G401.6 (cell line): ENCODE measurements around the gene ILF2.
A peak's percentile ranks its signal among the peaks of the same experiment; 100 is the strongest.
"Not testable (repeated sequence)": the region's sequence is repeated elsewhere in the genome, so short reads cannot be mapped to it uniquely, and the experiment has no call there.

ENCODE experiments used
- FAIRE-seq: peaks from 2 replicates; lab custom pipeline; 2012; peaks lifted over from hg19 to GRCh38; lab: Jason Lieb, UNC

The ILF2 gene

DNA sequence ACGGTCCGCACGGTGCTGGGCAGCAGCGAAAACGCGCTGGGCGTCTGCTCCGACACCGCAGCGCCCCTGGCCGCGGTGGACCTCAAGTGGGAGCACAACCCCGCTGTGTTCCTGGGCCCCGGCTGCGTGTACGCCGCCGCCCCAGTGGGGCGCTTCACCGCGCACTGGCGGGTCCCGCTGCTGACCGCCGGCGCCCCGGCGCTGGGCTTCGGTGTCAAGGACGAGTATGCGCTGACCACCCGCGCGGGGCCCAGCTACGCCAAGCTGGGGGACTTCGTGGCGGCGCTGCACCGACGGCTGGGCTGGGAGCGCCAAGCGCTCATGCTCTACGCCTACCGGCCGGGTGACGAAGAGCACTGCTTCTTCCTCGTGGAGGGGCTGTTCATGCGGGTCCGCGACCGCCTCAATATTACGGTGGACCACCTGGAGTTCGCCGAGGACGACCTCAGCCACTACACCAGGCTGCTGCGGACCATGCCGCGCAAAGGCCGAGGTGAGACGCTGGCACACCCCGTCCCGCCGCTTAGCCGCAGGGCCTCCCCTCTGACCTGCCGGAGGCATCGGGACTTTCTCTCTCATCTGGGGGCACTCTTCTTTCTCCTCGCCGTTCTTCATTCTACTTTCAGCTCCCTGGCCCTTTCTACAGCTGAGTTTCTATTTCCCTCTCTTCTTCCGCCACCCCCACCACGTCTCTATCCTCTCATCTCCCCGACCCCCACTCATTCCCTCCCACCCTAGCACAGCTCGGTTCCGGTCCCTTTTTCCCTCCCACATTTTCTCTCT, 8.7 kb upstream of the ILF2 start:
- no peak for FAIRE-seq

DNA sequence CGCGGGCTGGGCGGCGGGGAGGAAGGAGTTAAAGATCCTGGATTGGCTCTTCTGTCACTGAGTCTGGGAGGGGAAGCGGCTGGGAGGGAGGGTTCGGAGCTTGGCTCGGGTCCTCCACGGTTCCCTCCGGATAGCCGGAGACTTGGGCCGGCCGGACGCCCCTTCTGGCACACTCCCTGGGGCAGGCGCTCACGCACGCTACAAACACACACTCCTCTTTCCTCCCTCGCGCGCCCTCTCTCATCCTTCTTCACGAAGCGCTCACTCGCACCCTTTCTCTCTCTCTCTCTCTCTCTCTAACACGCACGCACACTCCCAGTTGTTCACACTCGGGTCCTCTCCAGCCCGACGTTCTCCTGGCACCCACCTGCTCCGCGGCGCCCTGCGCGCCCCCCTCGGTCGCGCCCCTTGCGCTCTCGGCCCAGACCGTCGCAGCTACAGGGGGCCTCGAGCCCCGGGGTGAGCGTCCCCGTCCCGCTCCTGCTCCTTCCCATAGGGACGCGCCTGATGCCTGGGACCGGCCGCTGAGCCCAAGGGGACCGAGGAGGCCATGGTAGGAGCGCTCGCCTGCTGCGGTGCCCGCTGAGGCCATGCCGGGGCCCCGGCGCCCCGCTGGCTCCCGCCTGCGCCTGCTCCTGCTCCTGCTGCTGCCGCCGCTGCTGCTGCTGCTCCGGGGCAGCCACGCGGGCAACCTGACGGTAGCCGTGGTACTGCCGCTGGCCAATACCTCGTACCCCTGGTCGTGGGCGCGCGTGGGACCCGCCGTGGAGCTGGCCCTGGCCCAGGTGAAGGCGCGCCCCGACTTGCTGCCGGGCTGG, 7.9 kb upstream of the ILF2 start, which contains the start of gene NPR1:
TSS of gene NPR1 (plus strand) at position 170 of the 818 bp plus-strand sequence. CDS start at position 591, 421 bp downstream.
- FAIRE-seq, result no peak

DNA sequence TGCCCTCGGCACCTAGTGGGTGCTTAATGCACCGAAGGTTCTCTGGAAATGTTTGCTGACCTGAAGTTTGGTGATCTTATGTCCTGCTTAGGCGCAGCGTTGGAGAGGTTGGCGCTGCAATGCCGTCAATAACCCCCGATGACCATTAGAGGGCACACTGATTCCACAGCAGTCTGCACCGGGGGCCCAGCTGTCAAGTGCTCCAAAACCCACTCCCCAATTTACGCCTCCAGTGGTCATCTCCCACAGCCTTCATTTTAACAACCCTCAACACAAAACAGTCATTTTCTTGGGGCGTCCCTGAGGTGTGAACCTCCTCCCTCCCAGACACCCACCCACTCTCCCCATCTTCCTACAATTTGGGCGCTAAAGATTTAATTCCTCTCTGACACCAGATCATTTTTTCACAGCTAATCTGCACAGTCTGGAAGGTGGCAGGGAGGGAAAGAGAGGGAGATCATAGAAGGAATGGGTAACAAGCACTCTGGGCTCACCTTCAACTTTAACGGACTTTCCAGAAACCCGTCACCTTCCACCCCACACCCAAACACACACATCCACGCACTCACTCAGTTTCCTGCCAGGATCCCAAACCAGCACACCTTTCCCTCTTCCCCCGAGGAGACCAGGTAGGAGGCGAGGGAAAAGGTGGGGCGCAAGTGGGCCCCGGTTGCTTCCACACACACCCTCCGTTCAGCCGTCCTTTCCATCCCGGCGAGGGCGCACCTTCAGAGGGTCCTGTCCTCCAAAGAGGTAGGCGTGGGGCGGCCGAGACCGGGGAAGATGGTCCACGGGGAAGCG, 7.1 kb upstream of the ILF2 start:
- peak; percentile 15 for FAIRE-seq

DNA sequence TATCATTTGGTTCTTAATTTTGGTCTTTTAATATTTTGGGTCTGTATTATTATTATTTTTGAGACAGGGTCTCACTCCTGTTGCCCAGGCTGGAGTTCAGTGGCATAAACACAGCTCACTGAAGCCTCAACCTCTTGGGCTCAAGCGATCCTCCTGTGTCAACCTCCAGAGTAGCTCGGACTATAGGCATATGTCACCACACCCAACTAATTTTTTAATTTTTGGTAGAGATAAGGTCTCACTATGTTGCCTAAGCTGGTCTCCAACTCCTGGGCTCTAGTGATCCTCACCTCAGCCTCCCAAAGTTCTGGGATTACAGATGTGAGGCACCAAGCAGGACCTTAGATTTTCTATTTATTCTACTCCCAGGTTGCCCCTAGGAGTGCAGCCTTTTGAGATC, 2.7 kb upstream of the ILF2 start:
- no peak for FAIRE-seq

DNA sequence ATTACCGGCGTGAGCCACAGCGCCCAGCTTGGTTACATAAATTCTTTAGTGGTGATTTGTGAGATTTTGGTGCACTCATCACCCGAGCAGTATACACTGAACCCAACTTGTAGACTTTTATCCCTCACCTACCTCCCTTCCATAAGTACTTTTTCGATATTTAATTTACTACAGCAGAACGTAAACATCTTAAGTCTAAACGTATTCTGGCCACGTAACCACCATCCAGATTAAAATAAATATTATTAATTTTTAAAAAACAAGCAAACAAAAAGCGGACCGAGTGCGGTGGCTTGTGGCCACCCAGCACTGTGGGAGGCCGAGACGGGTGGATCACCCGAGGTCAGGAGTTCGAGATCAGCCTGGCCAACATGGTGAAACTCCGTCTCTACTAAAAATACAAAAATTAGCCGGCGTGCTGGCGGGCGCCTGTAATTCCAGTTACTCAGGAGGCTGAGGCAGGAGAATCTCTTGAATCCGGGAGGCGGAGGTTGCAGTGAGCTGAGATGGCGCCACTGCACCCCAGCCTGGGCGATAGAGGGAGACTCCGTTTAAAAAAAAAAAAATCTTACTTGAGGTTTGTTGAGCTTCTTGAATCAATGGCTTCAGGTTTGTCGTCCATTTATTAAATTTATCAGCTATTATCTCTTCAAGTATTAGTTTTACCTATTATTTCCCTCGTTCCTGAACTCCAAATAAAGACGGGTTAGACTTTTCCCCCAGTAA, 998 bp upstream of the ILF2 start:
- not testable (repeated sequence) for FAIRE-seq

DNA sequence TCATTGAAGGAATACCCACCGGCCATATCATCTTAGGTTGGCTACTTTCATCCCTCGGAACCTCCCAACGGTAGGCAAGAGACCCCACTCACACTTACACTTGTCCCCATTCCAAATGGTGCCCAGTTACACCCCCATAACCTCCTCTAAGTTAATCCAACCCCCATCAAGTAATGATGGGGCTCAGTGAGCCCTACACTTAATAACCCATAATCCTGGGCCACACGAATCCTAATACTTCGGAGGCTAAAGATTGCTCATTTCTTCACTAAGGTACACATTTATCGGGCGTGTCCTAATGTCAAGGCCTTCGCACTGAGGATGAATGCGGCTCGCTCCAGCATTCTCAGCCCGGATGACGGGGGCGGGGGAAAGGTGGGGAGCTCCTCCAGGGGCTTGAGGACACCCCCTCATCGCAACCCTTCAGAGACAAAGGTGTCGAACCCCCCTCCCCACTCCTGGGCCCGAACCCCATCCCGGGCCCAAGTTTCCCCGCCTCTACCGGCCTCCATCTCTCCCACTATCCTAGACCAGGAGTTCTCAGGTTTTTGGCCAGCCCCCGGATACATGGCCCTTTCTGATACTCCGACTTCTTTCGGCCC, 435 bp downstream of the ILF2 start:
- FAIRE-seq, result no peak

DNA sequence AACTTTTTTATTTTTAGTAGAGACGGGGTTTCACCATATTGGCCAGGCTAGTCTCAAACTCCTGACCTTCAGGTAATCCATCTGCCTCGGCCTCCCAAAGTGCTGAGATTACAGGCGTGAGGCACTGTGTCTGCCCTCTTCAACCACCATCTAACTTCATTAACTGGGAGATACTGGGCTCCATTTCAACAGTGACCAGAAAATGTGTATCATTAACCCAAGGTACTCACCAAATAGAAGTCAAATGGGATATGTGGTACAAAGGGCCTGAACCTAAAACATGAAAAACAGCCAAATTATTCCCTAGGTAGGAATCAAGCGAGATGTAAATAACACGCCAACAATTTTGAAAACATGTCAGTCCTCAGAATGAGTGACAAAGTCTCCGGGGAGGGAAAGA, 1.2 kb downstream of the ILF2 start:
- no peak for FAIRE-seq

DNA sequence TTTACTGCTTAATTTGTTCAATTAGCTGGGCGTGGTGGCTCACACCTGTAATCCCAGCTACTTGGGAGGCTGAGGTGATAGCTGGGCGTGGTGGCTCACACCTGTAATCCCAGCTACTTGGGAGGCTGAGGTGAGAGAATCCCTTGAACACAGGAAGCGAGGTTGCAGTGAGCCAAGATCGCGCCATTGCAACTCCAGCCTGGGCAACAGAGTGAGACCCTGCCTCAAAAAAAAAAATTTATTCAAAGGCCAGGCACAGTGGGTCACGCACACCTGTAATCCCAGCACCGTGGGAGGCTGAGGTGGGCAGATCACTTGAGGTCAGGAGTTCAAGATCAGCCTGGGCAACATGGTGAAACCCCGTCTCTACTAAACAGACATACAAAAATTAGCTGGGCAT, 2.1 kb downstream of the ILF2 start:
- FAIRE-seq, result not testable (repeated sequence)

DNA sequence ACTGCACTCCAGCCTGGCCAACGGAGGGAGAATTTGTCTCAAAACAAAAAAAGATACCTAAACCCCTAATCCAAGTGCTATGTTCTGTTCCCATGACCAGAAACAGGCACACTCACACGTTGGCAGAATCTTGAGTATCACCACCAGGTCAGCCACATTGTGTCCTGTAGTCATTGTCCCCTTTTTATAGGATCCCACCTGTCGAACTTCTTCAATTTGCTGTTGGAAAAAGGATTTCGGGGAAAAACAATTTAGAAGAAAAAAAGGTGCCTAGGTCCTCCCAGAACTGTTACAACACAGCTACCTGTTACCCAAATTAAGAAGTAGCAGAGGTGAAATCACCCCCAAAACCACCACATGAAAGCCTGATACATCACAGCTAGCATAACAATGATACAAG, 3.4 kb downstream of the ILF2 start:
- FAIRE-seq, result no peak

DNA sequence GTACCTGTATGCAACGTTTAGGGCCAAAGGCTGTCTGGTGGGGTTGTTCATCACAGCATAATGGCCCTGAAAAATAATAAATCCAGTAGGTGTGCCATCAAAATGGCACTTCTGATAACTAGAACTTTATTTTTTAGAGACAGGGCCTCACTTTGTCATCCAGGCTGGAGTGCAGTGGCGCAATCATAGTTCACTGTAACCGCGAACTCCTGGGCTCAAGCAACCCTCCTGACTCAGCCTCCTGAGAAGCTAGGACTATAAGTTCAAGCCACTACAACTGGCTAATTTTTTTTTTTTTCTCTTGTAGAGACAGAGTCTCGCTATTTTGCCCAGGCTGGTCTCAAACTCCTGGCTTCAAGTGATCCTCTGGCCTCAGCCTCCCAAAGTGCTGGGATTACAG, 7.6 kb downstream of the ILF2 start:
- no peak for FAIRE-seq

DNA sequence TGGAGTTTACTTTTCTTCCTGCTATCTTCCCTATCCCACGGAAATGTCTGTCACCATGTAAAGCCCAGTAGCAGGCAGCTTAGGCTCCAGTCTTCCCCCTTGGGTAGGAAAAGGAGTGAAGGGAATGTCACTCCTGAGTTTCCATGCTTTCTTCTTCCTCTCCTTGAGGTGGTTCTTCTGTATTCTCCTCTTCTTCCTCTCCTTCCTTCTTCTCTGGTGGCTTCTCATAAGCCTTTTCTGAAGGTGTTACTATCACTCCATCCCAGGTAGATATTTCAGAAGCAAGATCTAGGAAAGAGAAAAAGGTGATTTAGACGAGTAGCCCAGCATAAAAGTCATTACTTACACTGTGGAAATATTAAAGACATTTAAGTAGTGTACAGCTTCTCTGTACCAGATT, 8.5 kb downstream of the ILF2 start:
- FAIRE-seq, result no peak

DNA sequence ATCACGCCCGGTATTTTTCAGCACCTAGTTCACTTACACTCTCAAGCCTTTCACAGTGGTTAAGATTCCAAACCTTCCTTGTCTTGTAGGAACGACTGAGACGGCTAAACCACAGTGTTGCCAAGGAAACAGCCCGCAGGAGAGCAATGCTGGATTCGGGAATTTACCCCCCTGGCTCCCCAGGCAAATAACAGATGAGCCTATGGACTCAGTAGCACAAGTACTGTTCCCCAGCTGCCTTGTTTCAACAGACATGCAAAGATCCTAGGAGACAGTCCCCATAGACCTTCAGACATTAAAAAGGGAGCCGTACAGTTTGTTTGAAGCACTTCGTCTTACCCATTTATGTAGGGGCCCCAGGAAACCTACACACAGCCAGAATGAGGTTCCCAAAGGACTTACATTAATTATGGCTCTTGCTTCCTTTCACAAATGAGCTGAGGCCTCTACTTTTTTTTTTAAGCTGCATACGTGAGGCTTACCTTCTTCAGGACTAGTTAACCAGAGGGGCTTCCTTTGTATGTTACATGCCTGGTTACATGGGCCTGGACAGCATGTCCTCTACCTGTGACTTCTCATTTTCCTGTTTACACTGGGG, 9.6 kb downstream of the ILF2 start:
- peak; percentile 84 for FAIRE-seq

DNA sequence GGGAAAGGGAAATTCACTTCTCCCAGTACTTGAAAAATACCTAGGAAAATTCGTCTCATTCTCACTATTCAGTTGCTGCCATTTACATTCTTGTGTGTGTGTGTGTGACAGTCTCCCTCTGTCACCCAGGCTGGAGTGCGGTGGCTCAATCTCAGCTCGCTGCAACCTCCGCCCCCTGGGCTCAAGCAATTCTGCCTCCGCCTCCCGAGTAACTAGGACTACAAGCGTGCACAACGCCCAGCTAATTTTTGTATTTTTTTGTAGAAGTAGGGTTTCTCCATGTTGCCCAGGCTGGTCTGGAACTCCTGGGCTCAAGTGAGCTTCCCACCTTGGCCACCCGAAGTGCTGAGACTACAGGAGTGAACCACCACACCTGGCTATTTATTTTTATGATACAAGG, 11.1 kb downstream of the ILF2 start:
- FAIRE-seq, result no peak

DNA sequence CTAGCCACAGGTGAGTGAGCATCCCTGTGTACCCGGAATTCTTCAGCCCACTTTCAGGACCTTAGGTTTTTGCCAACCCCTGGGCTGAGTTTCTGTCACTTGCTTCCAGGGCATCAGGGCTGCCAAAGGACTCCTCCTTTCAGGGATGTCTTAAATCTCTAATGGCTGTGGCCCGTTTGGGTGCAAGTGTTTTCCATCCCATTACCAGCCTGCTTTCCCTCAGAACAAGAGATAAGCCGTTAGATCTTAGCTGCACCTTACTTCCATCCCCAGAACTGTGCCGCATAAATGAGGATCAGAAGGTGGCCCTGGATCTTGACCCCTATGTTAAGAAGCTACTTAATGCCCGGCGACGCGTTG, 11.6 kb downstream of the ILF2 start:
- FAIRE-seq, result no peak

DNA sequence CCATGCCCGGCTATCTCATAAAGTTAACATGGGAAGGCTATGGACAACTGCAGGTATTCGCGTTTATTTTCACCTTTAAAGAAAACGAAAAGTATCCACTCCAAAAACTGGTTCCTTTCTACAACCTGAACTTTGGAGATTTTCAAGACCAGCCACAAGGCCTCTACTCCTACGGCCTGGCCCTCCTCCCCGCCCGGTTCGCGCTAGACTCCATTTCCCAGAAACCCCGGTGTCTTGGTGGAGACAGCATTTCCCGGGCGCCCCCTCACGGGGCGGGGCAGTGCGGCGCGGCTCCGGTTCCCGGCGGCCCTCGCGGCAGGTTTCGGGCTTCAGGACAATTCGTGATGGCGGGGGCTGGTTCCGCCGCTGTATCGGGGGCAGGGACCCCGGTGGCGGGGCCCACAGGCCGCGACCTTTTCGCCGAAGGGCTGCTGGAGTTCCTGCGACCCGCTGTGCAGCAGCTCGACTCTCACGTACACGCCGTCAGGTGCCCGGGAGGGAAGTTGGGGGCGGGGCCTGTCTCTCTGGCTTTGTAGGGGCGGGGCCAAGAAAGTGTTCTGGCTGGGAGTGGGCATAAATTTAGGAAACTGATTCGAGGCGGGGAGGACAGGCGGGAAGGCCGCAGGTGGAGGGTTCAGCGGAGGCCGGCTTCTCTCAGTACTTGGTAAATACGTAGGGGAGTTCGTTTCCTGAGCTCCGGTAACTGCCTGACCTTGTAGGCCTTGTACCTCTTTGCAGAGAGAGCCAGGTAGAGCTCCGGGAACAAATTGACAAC, 12.2 kb downstream of the ILF2 start, which contains the start of gene SNAPIN:
TSS of gene SNAPIN (plus strand) at position 304 of the 775 bp plus-strand sequence. CDS start at position 345, 41 bp downstream.
- peak; percentile 69 for FAIRE-seq

DNA sequence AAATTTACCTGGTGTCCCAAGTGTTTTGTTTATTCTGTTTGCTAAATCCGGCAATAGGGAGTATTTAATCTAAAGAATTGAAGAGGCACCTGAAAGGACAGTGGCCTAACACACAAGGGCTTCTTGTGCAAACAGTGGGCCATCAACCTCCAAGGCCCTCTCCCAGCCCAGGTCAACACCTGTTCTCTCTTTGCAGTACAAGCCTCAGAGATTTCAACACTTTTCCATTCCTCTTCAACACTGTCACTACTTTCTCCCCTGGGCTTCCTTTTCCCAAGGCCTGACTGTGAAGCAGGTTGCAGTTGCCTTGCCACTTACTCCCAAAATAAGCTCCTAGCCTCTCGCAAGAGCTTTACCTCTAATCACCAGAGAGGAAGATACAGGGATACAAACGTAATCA, 15.5 kb downstream of the ILF2 start:
- FAIRE-seq, result no peak

DNA sequence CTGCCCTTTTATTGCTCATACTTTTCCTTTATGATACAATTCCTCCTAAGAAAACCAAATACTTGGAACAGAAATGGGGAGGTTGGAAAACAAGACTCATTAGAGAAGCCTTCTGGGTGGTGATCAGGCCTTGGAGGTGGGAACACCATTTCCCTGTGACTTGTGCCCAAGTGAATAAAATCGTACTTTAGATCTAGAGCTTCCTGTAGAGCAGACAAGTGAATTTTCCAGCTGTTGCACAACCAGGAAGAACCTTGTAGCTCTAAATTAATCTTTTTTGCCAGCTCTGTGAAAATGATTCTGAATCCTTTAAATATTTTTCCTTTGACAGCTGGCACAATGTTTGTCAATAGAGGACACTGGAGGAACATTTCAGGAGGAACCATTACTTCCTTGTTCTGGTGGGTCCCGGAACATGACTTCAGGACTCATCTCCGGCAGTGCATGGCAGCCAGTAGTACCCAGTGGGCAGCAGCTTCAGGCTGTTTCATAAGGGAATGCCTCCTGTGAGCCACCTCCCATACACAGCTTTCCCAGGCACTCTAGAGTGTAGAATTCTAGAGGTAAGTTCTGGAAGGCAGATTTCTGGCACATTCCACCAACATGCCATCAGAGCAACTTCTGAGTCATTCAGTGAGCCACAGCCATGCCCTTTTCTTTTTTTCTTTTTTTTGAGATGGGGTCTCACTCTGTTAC, 17.8 kb downstream of the ILF2 start:
- FAIRE-seq, result no peak

DNA sequence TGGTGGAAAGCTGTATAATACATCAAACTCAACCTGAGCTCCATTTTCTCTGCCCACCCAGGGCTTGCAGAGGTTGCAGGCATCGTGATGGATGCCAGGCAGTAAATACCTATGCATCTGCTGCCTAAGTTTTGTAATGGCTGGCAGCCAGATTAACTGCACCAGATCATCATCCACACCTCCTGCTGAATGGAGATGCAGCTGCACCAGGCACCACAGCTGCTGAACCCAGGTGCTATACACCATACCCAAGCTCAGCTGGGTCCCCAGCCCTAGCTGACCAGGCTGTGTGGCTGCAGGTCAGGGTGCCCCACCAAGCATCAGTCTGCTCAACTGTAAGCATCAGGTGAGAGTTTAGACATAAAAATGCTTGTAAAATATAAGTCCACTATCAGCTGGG, 19.0 kb downstream of the ILF2 start:
- no peak for FAIRE-seq

DNA sequence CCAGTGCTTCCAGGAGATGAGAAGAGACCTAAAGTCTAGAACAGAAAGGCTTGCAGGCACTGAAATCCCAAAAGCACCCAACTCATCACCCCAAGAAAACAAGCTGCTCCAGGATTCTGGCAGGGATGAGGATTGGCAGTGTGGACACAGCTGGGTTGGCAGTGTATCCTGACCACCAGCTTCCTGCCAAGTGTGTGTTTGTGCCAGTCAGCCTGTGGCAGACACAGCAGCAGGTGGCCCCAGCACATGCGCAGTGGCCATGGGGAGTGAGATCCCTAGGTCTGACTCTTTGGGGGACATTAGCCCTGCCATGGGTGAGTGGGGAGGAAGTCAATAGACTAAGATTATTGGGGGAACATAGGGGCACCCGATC, 20.9 kb downstream of the ILF2 start:
- FAIRE-seq, result no peak
